Rectal smooth muscle tissue (tissue), 1 donor: ENCODE data around the gene CCR5.
"Not testable (repeated sequence)": the region's sequence is repeated elsewhere in the genome, so short reads cannot be mapped to it uniquely, and the experiment has no call there.

Source experiments
- H3K27ac ChIP-seq: one replicate; pipeline ENCODE4 v1.7.0; 2013; ENCODE audit warnings: low read depth, low read length, inconsistent platforms
- H3K27me3 ChIP-seq: one replicate; pipeline ENCODE4 v1.7.0; 2013; ENCODE audit warnings: low read length; ENCODE audit not compliant: control insufficient read depth, insufficient read depth
- H3K36me3 ChIP-seq: one replicate; pipeline ENCODE4 v1.7.0; 2013; ENCODE audit warnings: low read length; ENCODE audit not compliant: control insufficient read depth, insufficient read depth
- H3K4me1 ChIP-seq: one replicate; pipeline ENCODE4 v1.7.0; 2013; ENCODE audit warnings: low read length; ENCODE audit not compliant: control insufficient read depth, insufficient read depth
- H3K4me3 ChIP-seq: one replicate; pipeline ENCODE4 v1.7.0; 2013; ENCODE audit warnings: low read length
- H3K9ac ChIP-seq: one replicate; pipeline ENCODE4 v1.7.0; 2013; ENCODE audit warnings: low read length

The CCR5 gene

GRCh38 chr3:46395210-46395661, 24.5 kb downstream of the CCR5 start:
- Histone ChIP-seq H3K4me1 (no peaks in the 10 kb centered on the region), H3K9ac (no peak overlapping the region), H3K27me3 (no peaks in the 10 kb centered on the region), H3K36me3 (no peaks in the 10 kb centered on the region), H3K4me3 (no peak overlapping the region), H3K27ac (no peak overlapping the region)

- no peaks in the 10 kb centered on the region for H3K36me3 ChIP-seq
- no peak overlapping the region for H3K4me3 ChIP-seq
- no peak overlapping the region for H3K27ac ChIP-seq
- H3K4me1 ChIP-seq = no peaks in the 10 kb centered on the region
- H3K27me3 ChIP-seq = no peaks in the 10 kb centered on the region
- H3K9ac ChIP-seq = no peak overlapping the region
Observed at GRCh38 chr3:46395766-46396530, 25.2 kb downstream of the CCR5 start.

- no peaks in the 10 kb centered on the region for H3K4me1 ChIP-seq
- H3K36me3 ChIP-seq = no peaks in the 10 kb centered on the region
- no peak overlapping the region for H3K9ac ChIP-seq
- no peak overlapping the region for H3K27ac ChIP-seq
- no peaks in the 10 kb centered on the region for H3K27me3 ChIP-seq
- no peak overlapping the region for H3K4me3 ChIP-seq
Observed at GRCh38 chr3:46397111-46397510, 26.4 kb downstream of the CCR5 start.

DNA sequence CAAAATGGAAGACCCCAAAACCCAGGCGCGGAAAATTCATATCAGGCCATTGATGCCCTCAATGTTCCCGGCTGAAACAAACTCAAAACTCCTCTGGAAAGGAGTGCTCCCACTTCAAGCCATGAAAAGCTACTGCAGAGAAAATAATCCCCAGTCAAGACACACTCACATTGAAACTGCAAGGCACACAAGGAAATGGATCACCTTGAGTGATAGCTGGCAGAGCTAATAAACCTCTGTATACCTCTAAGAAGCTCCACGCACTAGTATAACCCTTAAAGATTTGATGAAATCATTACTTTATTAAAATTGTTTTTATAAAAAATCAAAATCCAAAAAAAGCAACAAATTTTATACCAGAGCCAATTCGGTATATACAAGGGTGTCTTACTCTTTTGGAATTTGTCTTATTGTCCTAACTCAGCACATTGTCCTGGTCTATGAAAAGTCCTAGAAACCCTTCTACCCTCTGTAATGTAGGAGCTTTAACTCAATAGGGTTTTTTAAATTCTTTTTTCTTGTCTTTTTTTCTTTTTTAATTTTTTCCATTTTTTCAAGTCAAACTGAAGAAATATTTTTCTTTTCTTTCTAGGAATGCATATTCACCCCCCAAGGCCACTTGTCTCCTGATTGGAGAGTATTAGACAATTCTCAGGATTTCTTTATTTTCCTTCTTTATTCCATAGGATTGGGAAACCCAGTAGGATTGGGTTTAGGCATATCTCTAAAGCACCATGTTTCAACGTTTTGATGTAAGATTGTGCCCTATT, 27.6 kb downstream of the CCR5 start:
- H3K4me1 ChIP-seq = no peaks in the 10 kb centered on the region

GRCh38 chr3:46399098-46399497, 28.4 kb downstream of the CCR5 start:
- H3K27ac ChIP-seq = no peak overlapping the region
- H3K4me1 ChIP-seq = no peaks in the 10 kb centered on the region

More for the DNA sequence above, 27.6 kb downstream of the CCR5 start:
- Histone ChIP-seq H3K27me3 (no peaks in the 10 kb centered on the region), H3K4me3 (no peak overlapping the region), H3K36me3 (no peaks in the 10 kb centered on the region), H3K9ac (no peak overlapping the region), H3K27ac (no peak overlapping the region)

DNA sequence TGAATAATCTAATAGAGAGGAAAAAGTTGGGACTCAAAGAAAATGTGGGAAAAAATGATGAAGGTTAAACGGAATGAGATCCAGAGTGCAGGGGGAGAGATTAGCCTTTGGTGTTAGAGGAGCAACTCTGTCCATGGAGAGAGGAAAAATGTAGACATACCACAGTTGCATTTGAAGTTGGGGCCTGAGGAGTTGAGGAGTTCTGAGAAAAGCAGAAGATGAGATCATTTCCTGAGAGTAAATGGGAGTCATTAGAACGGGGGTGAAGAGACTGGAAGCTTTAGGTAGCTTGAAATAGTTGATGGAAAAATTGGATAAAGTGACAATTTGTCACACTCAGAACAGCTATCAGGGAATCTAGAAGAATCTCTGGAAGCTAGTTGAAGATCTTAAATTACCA, 28.8 kb downstream of the CCR5 start:
- Histone ChIP-seq H3K4me3 (no peak overlapping the region), H3K36me3 (no peaks in the 10 kb centered on the region), H3K27ac (no peak overlapping the region), H3K27me3 (no peaks in the 10 kb centered on the region), H3K4me1 (no peaks in the 10 kb centered on the region), H3K9ac (no peak overlapping the region)

More at GRCh38 chr3:46399098-46399497, 28.4 kb downstream of the CCR5 start:
- Histone ChIP-seq H3K9ac (no peak overlapping the region), H3K4me3 (no peak overlapping the region), H3K27me3 (no peaks in the 10 kb centered on the region), H3K36me3 (no peaks in the 10 kb centered on the region)

DNA sequence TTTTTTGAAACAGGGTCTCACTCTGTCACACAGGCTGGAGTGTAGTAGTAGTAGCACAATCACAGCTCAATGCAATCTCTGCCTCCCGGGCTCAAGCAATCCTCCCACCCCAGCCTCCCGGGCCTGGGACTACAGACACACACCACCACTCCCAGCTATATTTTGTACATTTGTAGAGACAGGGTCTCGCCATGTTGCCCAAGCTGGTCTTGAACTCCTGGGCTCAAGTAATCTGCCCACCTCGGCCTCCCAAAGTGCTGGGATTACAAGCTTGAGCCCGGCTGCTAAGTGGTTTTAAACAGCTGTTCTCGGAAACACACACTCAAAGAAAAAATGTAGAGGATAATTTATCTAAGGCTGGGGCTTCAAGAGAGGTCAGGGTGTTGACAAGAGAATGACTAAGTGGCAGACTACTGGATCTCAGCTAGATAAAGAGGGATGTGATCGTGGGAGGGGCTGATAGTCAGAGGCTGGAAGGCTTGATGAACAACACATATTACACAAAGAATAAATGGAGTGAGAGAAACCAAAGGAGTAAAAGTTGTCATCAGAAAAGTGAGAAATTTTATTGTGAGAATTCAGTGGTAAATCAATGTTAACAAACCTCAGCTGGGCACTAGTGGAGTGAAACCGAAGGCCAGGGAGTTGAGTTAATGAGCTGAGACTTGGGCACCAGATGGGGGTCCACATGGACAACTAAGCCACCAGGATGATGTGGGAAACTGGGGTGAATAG, 29.4 kb downstream of the CCR5 start:
- H3K4me3 ChIP-seq = no peak overlapping the region
- H3K9ac ChIP-seq = no peak overlapping the region

GRCh38 chr3:46400846-46401245, 30.1 kb downstream of the CCR5 start:
- Histone ChIP-seq H3K27ac (no peak overlapping the region), H3K4me3 (no peak overlapping the region), H3K36me3 (no peaks in the 10 kb centered on the region), H3K9ac (no peak overlapping the region), H3K27me3 (no peaks in the 10 kb centered on the region), H3K4me1 (no peaks in the 10 kb centered on the region)

More for the DNA sequence above, 29.4 kb downstream of the CCR5 start:
- no peaks in the 10 kb centered on the region for H3K27me3 ChIP-seq
- no peak overlapping the region for H3K27ac ChIP-seq
- H3K4me1 ChIP-seq = no peaks in the 10 kb centered on the region
- no peaks in the 10 kb centered on the region for H3K36me3 ChIP-seq

GRCh38 chr3:46401579-46401978, 30.8 kb downstream of the CCR5 start:
- Histone ChIP-seq H3K9ac (no peak overlapping the region), H3K27ac (no peak overlapping the region), H3K27me3 (no peaks in the 10 kb centered on the region), H3K4me3 (no peak overlapping the region), H3K36me3 (no peaks in the 10 kb centered on the region), H3K4me1 (no peaks in the 10 kb centered on the region)

GRCh38 chr3:46402902-46403301, 32.2 kb downstream of the CCR5 start:
- H3K27ac ChIP-seq, H3K9ac ChIP-seq, H3K4me1 ChIP-seq, H3K27me3 ChIP-seq, H3K4me3 ChIP-seq, H3K36me3 ChIP-seq: not testable (repeated sequence)

DNA sequence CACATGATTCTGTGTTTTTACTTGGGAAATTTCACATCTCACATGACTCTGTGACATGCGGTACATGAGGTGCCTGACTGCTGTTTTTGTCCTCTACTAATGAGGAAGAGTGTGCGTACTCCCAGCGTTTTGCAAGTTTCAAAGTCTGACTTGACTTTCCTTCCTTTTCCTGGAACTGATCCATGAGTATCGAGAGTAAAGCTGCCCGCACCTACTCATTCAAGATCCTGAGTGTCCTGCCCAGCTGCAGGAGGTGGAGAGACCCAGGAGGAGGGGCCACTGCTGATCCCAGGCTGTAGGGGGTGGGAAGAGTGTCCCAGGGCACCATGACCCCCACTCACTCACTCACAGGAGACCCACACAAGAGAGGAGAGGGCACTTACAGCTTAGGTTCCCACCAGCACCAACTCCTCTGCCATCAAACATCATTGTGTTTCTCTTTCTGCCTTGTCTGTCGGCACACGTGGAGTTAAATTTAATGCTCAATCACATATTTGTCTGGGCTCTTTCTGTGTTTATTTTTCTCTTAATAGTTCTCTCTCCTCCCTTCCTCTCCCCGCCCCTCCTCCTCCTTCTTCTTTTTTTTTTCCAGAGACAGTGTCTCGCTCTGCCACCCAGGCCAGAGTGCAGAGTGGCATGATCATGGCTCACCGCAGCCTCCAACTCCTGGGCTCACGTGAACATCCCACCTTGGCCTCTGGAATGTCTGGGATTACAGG, 34.7 kb downstream of the CCR5 start:
- H3K27me3 ChIP-seq = no peaks in the 10 kb centered on the region
- peak overlapping the region; percentile 16 for H3K9ac ChIP-seq
- H3K27ac ChIP-seq = peak overlapping the region; percentile 44
- H3K4me3 ChIP-seq = peak overlapping the region; percentile 52
- no peaks in the 10 kb centered on the region for H3K4me1 ChIP-seq
- no peaks in the 10 kb centered on the region for H3K36me3 ChIP-seq

DNA sequence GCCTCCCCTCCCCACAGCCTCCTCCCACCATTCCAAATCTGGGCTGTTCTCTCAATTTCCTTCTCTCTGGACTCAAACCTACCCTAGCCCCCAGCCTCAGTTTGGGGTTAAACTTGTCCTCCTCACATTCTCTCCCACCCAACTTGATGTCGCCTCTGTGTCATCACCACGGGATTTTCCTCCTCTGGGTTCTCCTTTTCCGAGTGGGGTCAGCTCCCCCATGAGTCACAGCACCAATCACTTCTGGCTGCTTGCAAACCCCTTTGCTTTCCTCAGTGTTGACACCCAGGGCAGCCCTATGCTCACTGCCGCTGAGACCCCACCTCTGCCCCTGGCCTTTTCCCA, 35.7 kb downstream of the CCR5 start:
- Histone ChIP-seq H3K4me1 (no peaks in the 10 kb centered on the region), H3K27me3 (no peaks in the 10 kb centered on the region), H3K27ac (peak overlapping the region; percentile 47), H3K4me3 (peak overlapping the region; percentile 7), H3K9ac (no peak overlapping the region), H3K36me3 (no peaks in the 10 kb centered on the region)
